ENCODE measurements around the gene CLDN2.

CLDN2 gene

GRCh38 chrX:106964290-106964689, 44.1 kb downstream of the CLDN2 start:
- DNase-seq: no peak

- DNase-seq: peak; percentile 15 to 70 (median 39)
Measured at GRCh38 chrX:106966547-106966946, 46.3 kb downstream of the CLDN2 start.

- DNase-seq: no peak
Measured at GRCh38 chrX:106972896-106973295, 52.7 kb downstream of the CLDN2 start.

- DNase-seq: no peak
Measured at GRCh38 chrX:106973433-106974149, 53.4 kb downstream of the CLDN2 start.

GRCh38 chrX:106976416-106976815, 56.2 kb downstream of the CLDN2 start:
- DNase-seq: no peak

Measured in NCI-H1417 (cell line).